Neural cell (in vitro differentiated cells): ENCODE results near the gene HYOU1. TPM values are rescaled to one million over a fixed set of nuclear protein-coding genes. Genes with fewer than 3 reads are reported as not detected.

ENCODE experiments used
- H2AFZ ChIP-seq: fragments of 200-600, 300-800 bp; sonication (generic), shearing (Covaris generic); 2 replicates; pipeline ENCODE4 v1.6.0; 2014; ENCODE audit warnings: low read depth, mild to moderate bottlenecking, antibody characterized with exemption, low read length, moderate library complexity
- H3F3A ChIP-seq: fragments of 200-600 bp; shearing (Covaris generic); 2 replicates; pipeline ENCODE4 v1.6.1; 2016; ENCODE audit warnings: mild to moderate bottlenecking, moderate library complexity, mixed read lengths, antibody characterized with exemption, low read length; ENCODE audit not compliant: insufficient read depth, poor library complexity, severe bottlenecking
- H3K27ac ChIP-seq: fragments of 200-600, 300-800 bp; sonication (generic), shearing (Covaris generic); 2 replicates; pipeline ENCODE4 v1.5.1; 2014; ENCODE audit warnings: mild to moderate bottlenecking, low read length, moderate library complexity
- H3K27me3 ChIP-seq: fragments of 300-800, 200-600 bp; sonication (generic), shearing (Covaris generic); 2 replicates; pipeline ENCODE4 v1.6.0; 2014; ENCODE audit warnings: mild to moderate bottlenecking, low read depth, low read length, moderate library complexity; ENCODE audit not compliant: insufficient read depth
- H3K36me3 ChIP-seq: fragments of 300-800, 200-600 bp; sonication (generic), shearing (Covaris generic); 2 replicates; pipeline ENCODE4 v1.5.1; 2014; ENCODE audit warnings: mild to moderate bottlenecking, antibody characterized with exemption, low read length, moderate library complexity; ENCODE audit not compliant: insufficient read depth
- H3K4me2 ChIP-seq: fragments of 300-800, 200-600 bp; sonication (generic), shearing (Covaris generic); 2 replicates; pipeline ENCODE4 v1.6.0; 2014; ENCODE audit warnings: mild to moderate bottlenecking, low read length
- H3K4me3 ChIP-seq: fragments of 300-800, 200-600 bp; sonication (generic), shearing (Covaris generic); 2 replicates; pipeline ENCODE4 v1.5.1; 2014; ENCODE audit warnings: mild to moderate bottlenecking, low read length, moderate library complexity
- H3K79me2 ChIP-seq: fragments of 200-600 bp; shearing (Covaris generic); replicated peaks from 2 replicates; pipeline ENCODE4 v1.6.0; 2014; ENCODE audit warnings: mild to moderate bottlenecking, low read length, moderate library complexity; ENCODE audit not compliant: insufficient read depth
- H3K9ac ChIP-seq: fragments of 300-800, 200-600 bp; sonication (generic), shearing (Covaris generic); 2 replicates; pipeline ENCODE4 v1.6.1; 2016; ENCODE audit warnings: mild to moderate bottlenecking, low read length, mixed read lengths
- H3K9me2 ChIP-seq: fragments of 200-600 bp; shearing (Covaris generic); 2 replicates; pipeline ENCODE4 v1.6.1; 2016; ENCODE audit warnings: mild to moderate bottlenecking, low read length, mixed read lengths; ENCODE audit not compliant: insufficient read depth
- H3K9me3 ChIP-seq: fragments of 200-600, 300-800 bp; sonication (generic), shearing (Covaris generic); 2 replicates; pipeline ENCODE4 v1.6.1; 2016; ENCODE audit warnings: mild to moderate bottlenecking, mixed run types, low read length, moderate library complexity, mixed read lengths
- H4K20me1 ChIP-seq: fragments of 200-600 bp; shearing (Covaris generic); 2 replicates; pipeline ENCODE4 v1.6.1; 2016; ENCODE audit warnings: mild to moderate bottlenecking, mixed run types; ENCODE audit not compliant: insufficient read depth
- EP300 ChIP-seq: fragments of 450-650 bp; conservative IDR thresholded peaks from 2 replicates; pipeline ENCODE4 v1.6.1; 2014; ENCODE audit warnings: antibody characterized with exemption, mild to moderate bottlenecking, moderate library complexity; ENCODE audit not compliant: poor library complexity, severe bottlenecking
- EZH2 ChIP-seq: fragments of 200-600, 300-800 bp; shearing (Covaris generic), sonication (generic); IDR thresholded peaks from 2 replicates; pipeline ENCODE4 v1.6.1; 2014; ENCODE audit warnings: antibody characterized with exemption, low read length, borderline replicate concordance, mild to moderate bottlenecking; ENCODE audit not compliant: insufficient read depth, poor library complexity, severe bottlenecking
- MXI1 ChIP-seq: fragments of 450-650 bp; conservative IDR thresholded peaks from 2 replicates; pipeline ENCODE4 v1.6.1; 2014; ENCODE audit warnings: antibody characterized with exemption, mild to moderate bottlenecking; ENCODE audit not compliant: poor library complexity, severe bottlenecking
- POLR2AphosphoS5 ChIP-seq: IDR thresholded peaks from 2 replicates; pipeline ENCODE4 v1.6.1; 2012
- RAD21 ChIP-seq: fragments of 450-650 bp; conservative IDR thresholded peaks from 2 replicates; pipeline ENCODE4 v1.6.1; 2014; ENCODE audit warnings: antibody characterized with exemption, mild to moderate bottlenecking, moderate library complexity
- SMC3 ChIP-seq: fragments of 450-650 bp; conservative IDR thresholded peaks from 2 replicates; pipeline ENCODE4 v1.6.1; 2014; ENCODE audit warnings: antibody characterized with exemption, mild to moderate bottlenecking, moderate library complexity; ENCODE audit not compliant: poor library complexity
- TAF1 ChIP-seq: IDR thresholded peaks from 2 replicates; pipeline ENCODE4 v1.6.1; 2012; ENCODE audit warnings: low read depth
- polyA plus RNA-seq: library from polyadenylated mRNA; depleted of rRNA; stranded (reverse); fragments of >200 nt; gene quantifications from 2 replicates; pipeline ENCODE4 v1.2.3, GENCODE V29; 2014
- TF ChIP-seq, protein P1 (sequence below): IDR thresholded peaks from 2 replicates; pipeline ENCODE4 v1.6.1; 2012; ENCODE audit warnings: borderline replicate concordance
- TF ChIP-seq, protein P2 (sequence below): fragments of 450-650 bp; IDR thresholded peaks from 2 replicates; pipeline ENCODE4 v1.5.1; 2014; ENCODE audit warnings: antibody characterized with exemption, mild to moderate bottlenecking, moderate library complexity; ENCODE audit not compliant: poor library complexity, severe bottlenecking

The HYOU1 gene
- polyA plus RNA-seq, 1 donor from 2014 or later, result 68.4 TPM

DNA sequence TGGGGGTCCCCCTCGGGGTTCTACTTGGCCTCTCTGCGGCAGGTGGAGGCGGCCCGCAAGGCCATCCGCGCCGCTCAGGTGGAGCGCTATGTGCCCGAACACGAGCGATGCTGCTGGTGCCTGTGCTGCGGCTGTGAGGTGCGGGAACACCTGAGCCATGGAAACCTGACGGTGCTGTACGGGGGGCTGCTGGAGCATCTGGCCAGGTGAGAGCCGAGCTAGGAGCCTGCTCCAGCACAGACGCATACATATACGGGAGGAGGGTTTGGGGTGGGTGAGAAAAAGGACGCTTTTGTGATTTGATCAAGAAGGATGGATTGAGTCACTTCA lies 58.7 kb downstream of the HYOU1 start:
- Histone ChIP-seq H3K9ac (peak overlapping the region; percentile 82), H3K4me3 (peak overlapping the region; percentile 95), H3F3A (no peaks in the 10 kb centered on the region), H3K27ac (peak overlapping the region; percentile 63), H3K27me3 (no peaks in the 10 kb centered on the region), H3K4me2 (peak overlapping the region; percentile 74), H3K79me2 (no peaks in the 10 kb centered on the region), H3K9me3 (no peaks in the 10 kb centered on the region), H4K20me1 (no peaks in the 10 kb centered on the region), H3K36me3 (no peaks in the 10 kb centered on the region), H2AFZ (peak overlapping the region; percentile 35), H3K9me2 (no peaks in the 10 kb centered on the region)
- TF ChIP-seq POLR2AphosphoS5 (no peak), EZH2 (no peak), TAF1 (no peak), SMC3 (no peak), EP300 (no peak), RAD21 (no peak), MXI1 (no peak)
- TF ChIP-seq, protein P1, sequence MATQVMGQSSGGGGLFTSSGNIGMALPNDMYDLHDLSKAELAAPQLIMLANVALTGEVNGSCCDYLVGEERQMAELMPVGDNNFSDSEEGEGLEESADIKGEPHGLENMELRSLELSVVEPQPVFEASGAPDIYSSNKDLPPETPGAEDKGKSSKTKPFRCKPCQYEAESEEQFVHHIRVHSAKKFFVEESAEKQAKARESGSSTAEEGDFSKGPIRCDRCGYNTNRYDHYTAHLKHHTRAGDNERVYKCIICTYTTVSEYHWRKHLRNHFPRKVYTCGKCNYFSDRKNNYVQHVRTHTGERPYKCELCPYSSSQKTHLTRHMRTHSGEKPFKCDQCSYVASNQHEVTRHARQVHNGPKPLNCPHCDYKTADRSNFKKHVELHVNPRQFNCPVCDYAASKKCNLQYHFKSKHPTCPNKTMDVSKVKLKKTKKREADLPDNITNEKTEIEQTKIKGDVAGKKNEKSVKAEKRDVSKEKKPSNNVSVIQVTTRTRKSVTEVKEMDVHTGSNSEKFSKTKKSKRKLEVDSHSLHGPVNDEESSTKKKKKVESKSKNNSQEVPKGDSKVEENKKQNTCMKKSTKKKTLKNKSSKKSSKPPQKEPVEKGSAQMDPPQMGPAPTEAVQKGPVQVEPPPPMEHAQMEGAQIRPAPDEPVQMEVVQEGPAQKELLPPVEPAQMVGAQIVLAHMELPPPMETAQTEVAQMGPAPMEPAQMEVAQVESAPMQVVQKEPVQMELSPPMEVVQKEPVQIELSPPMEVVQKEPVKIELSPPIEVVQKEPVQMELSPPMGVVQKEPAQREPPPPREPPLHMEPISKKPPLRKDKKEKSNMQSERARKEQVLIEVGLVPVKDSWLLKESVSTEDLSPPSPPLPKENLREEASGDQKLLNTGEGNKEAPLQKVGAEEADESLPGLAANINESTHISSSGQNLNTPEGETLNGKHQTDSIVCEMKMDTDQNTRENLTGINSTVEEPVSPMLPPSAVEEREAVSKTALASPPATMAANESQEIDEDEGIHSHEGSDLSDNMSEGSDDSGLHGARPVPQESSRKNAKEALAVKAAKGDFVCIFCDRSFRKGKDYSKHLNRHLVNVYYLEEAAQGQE, result no peak
- TF ChIP-seq, protein P2, sequence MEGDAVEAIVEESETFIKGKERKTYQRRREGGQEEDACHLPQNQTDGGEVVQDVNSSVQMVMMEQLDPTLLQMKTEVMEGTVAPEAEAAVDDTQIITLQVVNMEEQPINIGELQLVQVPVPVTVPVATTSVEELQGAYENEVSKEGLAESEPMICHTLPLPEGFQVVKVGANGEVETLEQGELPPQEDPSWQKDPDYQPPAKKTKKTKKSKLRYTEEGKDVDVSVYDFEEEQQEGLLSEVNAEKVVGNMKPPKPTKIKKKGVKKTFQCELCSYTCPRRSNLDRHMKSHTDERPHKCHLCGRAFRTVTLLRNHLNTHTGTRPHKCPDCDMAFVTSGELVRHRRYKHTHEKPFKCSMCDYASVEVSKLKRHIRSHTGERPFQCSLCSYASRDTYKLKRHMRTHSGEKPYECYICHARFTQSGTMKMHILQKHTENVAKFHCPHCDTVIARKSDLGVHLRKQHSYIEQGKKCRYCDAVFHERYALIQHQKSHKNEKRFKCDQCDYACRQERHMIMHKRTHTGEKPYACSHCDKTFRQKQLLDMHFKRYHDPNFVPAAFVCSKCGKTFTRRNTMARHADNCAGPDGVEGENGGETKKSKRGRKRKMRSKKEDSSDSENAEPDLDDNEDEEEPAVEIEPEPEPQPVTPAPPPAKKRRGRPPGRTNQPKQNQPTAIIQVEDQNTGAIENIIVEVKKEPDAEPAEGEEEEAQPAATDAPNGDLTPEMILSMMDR, result no peak

DNA sequence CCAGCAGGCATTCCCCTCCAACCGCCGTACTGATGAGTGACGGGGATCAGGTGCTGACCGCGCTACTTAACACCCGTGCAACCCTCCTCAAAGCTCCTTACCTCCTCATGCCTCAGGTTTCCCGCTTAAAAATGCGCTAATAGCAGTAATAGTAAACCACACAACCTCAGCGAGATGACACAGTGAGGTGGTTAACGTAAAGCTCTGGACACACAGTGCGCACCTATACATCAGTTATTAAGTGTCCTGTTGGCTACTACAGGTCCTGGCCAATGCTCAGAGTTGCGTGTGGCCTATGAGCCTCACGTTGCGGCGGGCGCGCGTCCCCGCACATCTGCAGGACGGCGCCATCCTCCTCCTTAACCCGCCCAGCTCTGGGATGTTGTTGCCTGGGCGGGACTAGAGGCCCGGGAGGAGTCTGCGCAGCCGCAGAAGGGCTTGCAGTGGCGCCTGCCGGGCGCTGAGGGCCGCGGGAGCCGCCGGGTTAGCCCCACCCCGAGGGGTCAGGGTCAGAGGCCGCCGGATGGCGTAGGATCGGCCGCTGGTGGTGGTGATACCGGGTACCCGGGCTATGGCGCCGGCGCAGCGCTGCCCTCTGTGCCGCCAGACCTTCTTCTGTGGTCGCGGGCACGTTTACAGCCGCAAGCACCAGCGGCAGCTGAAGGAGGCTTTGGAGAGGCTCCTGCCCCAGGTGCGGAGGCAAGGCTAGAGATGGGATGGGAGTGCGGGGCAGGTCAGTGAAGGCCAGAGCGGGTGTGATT lies 59.2 kb downstream of the HYOU1 start, which contains the start of gene CENATAC:
Gene CENATAC (plus strand): TSS at position 512 of the 761 bp plus-strand sequence. CDS start 60 bp downstream, at position 572.
- no peaks in the 10 kb centered on the region for H3K9me2 ChIP-seq

More for the DNA sequence above, 59.2 kb downstream of the HYOU1 start, which contains the start of gene CENATAC:
- Histone ChIP-seq H3K36me3 (no peaks in the 10 kb centered on the region), H3K27me3 (no peaks in the 10 kb centered on the region), H3K9ac (peak within 1 kb of the TSS; percentile 82), H3K4me3 (peak within 1 kb of the TSS; percentile 95), H3K4me2 (peak within 1 kb of the TSS; percentile 76), H2AFZ (peak within 1 kb of the TSS; percentile 87), H3K9me3 (no peaks in the 10 kb centered on the region), H3K79me2 (no peaks in the 10 kb centered on the region), H4K20me1 (no peaks in the 10 kb centered on the region), H3K27ac (peak within 1 kb of the TSS; percentile 63), H3F3A (no peaks in the 10 kb centered on the region)
- TF ChIP-seq RAD21 (peak; percentile 39), EP300 (no peak), MXI1 (peak; percentile 87), EZH2 (no peak), TAF1 (peak; percentile 20), SMC3 (no peak), POLR2AphosphoS5 (peak; percentile 80)
- TF ChIP-seq, protein P1, result peak; percentile 36
- TF ChIP-seq, protein P2, result peak; percentile 54
